ENCODE measurements around the gene SLC39A7.
A peak's percentile ranks its signal among the peaks of the same experiment; 100 is the strongest.

Gene SLC39A7

GRCh38 chr6:33200219-33201146, at the start of gene SLC39A7, which contains the start of gene RXRB:
Gene SLC39A7 (plus strand): TSS chr6:33200867. CDS start chr6:33201246, 379 bp downstream.
Gene RXRB (minus strand): TSS chr6:33200665. CDS start chr6:33200476, 189 bp downstream.
- DNase-seq, result peak; percentile 100

DNA sequence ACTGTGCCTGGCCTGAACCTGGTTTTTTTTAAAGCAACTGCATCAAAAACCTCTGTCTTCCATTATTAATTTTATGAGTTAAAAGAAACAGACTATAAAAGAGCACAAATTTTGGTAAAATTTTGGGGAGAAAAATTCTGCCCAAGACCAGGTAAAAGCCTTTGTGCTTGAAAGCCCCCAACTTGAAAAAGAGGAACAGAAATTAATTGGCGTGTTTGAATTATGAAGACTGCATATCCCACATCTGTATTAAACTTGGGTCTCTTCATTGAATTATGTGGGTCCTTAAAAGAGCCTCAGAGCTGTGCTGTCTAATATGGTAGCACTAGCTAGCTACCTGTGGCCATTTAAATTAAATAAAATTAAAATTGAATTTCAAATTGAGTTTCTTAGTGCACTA, 49.6 kb upstream of the SLC39A7 start:
- DNase-seq, result no peak

GRCh38 chr6:33154349-33154748, 46.3 kb upstream of the SLC39A7 start:
- no peak for DNase-seq

- DNase-seq, result no peak
Measured at GRCh38 chr6:33156561-33156960, 44.1 kb upstream of the SLC39A7 start.

GRCh38 chr6:33156964-33157363, 43.7 kb upstream of the SLC39A7 start:
- DNase-seq, result no peak

GRCh38 chr6:33160096-33160495, 40.6 kb upstream of the SLC39A7 start:
- DNase-seq, result no peak

DNA sequence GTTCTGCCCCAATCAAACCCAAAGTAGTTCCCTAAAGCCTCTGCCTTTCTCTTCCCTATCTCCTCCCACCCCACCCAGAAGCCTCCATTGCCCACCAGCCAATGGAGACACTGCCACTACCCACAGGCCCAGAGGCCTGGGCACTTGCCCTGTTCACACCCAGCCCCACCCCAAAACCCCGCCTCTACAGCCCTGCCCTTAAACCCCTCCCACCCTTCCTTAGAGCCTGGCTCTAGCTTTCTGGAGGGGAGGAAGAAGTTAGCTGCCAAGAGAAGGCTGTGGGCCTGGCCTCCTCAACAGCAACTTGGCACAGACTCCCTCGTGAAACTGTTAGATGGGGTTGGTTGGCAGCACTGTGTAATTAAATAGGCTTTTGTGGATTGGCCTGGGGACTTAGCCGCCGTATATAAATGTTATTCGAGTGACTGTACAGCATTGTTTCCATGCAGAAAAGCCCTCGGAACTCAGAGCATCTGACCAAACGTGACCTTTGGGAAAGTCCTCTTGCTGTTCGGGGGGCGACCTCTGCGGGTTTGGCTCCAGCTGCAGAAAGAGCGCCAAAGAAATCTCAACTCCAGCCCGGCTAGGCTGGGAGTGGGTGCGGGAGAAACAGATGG, 39.8 kb upstream of the SLC39A7 start:
- DNase-seq, result no peak

- DNase-seq, result peak; percentile 86
Measured at GRCh38 chr6:33161354-33162331, 39.0 kb upstream of the SLC39A7 start.

DNA sequence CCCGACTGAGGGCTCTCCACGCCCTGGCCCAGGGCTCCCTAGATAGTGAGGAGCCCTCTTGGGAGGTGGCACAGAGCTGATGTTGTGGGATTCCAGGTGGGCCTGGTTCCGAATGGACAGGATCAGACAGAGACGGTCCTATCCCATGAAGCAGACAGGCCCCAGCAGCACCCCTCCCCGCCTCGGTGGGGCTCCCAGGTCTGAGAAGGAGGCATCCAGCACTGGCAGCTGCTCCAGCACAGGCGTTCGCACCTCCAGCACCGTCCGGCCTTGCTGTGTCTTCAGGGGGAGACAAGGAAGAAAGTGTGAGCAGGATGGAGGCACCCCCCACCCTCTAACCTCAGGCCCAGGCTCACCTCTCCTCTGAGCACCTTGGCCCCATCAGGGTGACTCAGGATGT, 37.1 kb upstream of the SLC39A7 start:
- no peak for DNase-seq

GRCh38 chr6:33164176-33164575, 36.5 kb upstream of the SLC39A7 start:
- DNase-seq, result no peak

DNA sequence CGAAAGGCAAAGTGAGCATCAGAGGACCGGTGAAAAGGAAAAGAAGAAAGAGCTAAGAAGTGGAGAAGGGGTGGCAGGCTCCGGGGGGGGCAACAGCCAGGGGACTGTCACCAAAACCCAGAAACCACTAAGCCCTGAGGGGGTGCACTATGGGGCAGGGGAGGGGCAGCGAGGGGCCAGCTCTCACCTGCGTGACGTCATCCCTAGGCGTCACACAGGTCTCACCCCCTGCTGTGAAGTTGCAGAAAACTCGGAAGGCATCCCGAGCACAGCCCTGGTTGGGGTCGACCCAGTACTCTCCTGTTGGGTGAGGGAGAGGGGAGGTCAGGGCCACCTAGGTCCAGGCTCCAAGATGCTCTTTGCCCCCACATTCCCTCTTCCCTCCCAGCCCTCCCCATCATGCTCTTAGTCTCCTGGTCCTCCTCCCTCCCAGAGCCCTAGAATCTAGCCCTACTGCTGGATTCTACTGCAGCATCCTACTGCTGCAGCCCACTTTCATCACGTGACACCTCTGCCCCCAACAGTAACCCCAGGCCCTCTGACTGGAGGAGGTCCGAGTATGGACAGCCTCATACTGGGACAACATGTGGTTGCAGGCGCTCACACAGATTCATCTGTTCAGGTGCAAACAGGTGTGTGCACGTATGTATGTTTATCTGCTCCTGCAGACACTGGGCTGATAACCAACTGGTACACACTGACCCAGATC, 35.8 kb upstream of the SLC39A7 start:
- no peak for DNase-seq

DNA sequence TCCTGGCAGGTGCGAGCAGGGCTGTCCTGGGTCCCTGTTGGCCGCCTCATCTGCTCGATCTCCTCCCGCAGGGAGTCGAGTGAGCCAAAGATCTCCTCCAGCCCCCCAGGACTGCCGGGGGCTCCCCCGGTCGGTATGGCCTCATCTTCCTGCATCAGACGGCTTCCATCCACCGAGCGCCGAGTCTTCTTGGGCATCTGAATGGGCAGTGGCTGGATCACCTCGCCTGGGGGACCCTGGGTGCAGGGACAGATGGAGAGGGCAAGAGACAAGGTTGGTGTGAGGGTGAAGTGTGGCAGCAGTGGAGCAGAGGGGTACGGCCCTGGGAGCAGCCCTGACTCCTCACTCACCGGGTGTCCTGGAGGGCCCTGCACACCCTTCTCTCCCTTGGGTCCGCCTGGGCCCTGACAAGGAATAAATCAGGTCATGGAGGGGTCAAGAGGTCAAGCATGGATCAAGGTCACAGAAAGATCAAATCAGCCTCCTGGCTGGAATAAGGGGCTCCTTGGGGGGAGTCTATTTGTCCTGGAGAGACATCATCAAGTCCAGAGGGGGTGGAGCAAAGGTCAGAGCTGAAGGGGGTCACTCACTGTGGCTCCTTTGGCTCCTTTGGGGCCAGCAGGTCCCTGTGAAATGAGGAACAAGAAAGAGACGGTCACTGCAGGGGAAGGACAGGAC, 34.9 kb upstream of the SLC39A7 start:
- DNase-seq, result no peak

GRCh38 chr6:33166363-33166762, 34.3 kb upstream of the SLC39A7 start:
- no peak for DNase-seq

- DNase-seq, result no peak
Measured at GRCh38 chr6:33166811-33167210, 33.9 kb upstream of the SLC39A7 start.

- DNase-seq, result no peak
Measured at GRCh38 chr6:33167374-33168283, 33.0 kb upstream of the SLC39A7 start.

DNA sequence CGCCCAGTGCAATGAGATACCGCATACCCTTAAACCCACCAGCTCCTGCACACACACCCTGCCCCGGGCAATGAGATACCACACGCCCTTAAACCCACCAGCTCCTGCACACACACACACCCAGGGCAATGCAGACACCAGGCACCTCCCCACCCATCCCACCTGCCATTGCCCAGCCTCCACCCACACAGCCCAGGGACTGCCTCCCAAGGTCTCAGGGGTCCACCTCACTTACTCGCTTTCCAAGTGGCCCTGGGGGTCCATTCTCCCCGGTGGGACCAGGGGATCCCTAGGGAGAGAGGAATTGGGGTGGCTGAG, 32.4 kb upstream of the SLC39A7 start:
- no peak for DNase-seq

- no peak for DNase-seq
Measured at GRCh38 chr6:33168639-33169038, 32.0 kb upstream of the SLC39A7 start.

DNA sequence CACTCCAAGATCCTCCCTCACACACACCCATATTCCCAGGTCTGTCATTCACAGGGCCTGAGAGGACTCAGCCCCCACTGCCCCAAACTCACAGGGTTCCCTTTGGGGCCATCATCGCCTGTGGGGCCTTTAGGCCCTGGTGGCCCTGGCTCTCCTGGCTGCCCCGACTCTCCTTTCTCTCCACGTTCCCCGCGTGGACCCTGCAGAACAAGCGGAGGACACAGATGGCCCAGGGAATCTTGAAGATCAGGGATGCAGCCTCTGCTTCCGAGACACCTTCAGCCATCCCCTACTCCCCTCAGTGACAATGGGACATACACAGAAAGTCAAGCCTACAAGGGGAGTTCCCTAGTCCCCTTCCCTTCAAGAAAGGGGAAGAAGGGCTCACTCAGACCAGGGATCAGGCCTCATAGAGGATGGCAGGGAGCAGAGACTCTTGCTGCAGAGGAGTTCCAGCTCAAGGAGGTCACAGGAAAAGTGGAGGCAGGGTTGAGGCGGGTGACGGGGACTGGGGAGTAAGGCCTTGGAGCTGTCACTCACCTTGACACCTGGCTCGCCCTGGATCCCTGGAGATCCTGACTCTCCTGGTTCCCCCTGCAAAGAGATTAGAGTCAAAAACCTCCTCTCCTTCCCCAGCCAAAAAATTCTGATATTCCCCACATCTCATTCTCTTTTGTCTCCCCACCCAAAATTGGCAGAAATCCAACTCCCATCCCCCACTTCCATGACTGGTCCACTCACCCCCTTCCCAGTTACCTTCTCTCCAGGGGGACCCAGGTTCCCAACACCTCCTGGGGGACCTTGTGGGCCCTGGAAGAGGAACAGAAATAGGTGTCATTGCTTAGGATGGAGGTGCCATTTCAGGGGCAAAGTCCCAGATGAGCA, 31.1 kb upstream of the SLC39A7 start:
- DNase-seq, result no peak

GRCh38 chr6:33170176-33171015, 30.3 kb upstream of the SLC39A7 start:
- DNase-seq, result no peak
